Esophagus (tissue), 2 donors: ENCODE data around the gene ZFP1. TPM values are rescaled to one million over a fixed set of nuclear protein-coding genes. Genes with fewer than 3 reads are reported as not detected.

Experiments used
- H3K27ac ChIP-seq, 2 donors: one replicate each; pipeline ENCODE4 v1.5.1; 2013; ENCODE audit warnings: low read depth in 2 of 2, mild to moderate bottlenecking in 2 of 2, inconsistent platforms in 1 of 2, low read length in 1 of 2, moderate library complexity in 1 of 2
- H3K27me3 ChIP-seq, 2 donors: one replicate each; pipeline ENCODE4 v1.6.1; 2013; ENCODE audit warnings: low read length in 2 of 2, control low read depth in 1 of 2, mild to moderate bottlenecking in 1 of 2; ENCODE audit not compliant: insufficient read depth in 2 of 2, control insufficient read depth in 1 of 2
- H3K36me3 ChIP-seq, 2 donors: one replicate each; pipeline ENCODE4 v1.6.1; 2013; ENCODE audit warnings: low read length in 1 of 2; ENCODE audit not compliant: control insufficient read depth in 2 of 2, insufficient read depth in 2 of 2
- H3K4me1 ChIP-seq, 2 donors: one replicate each; pipeline ENCODE4 v1.6.1; 2013; ENCODE audit warnings: low read length in 1 of 2; ENCODE audit not compliant: control insufficient read depth in 2 of 2, insufficient read depth in 2 of 2
- H3K4me3 ChIP-seq, 2 donors: one replicate each; pipeline ENCODE4 v1.5.1; 2013; ENCODE audit warnings: low read length in 2 of 2, mild to moderate bottlenecking in 2 of 2, low read depth in 1 of 2, moderate library complexity in 1 of 2
- H3K9me3 ChIP-seq, 2 donors: one replicate each; pipeline ENCODE4 v1.6.1; 2013; ENCODE audit warnings: mild to moderate bottlenecking in 2 of 2, low read depth in 1 of 2, low read length in 1 of 2, moderate library complexity in 1 of 2; ENCODE audit not compliant: control insufficient read depth in 2 of 2, insufficient read depth in 1 of 2
- WGBS, 2 donors: extraction: QIAGEN DNeasy Blood & Tissue Kit; methylation state at CpG; one replicate each; pipeline ENCODE4 v1.1.7; 2013; 5-methylcytosine and 5-hydroxymethylcytosine counted together
- polyA plus RNA-seq, 2 donors: library from polyadenylated mRNA; stranded (reverse); fragments of 200-250 nt; gene quantifications; one replicate each; pipeline ENCODE4 v1.2.3, GENCODE V29; 2013
- donor health status: healthy with polysubstance abuse.
- donor health status: Bipolar disorder and iron deficiency.

Gene ZFP1
- polyA plus RNA-seq, 2 donors: 2.5 TPM

- H3K4me3 ChIP-seq: no peak overlapping the region
- no peaks in the 10 kb centered on the region for H3K4me1 ChIP-seq
- WGBS, 2 donors: 78 to 79% methylated on average over 6 of the region's 6 CpGs
- H3K27me3 ChIP-seq: no peaks in the 10 kb centered on the region
- H3K36me3 ChIP-seq: no peaks in the 10 kb centered on the region
- H3K9me3 ChIP-seq: peaks cover 0 to 3% of the 10 kb centered on the region in 2 donors
- no peak overlapping the region for H3K27ac ChIP-seq
Measured at GRCh38 chr16:75143941-75144340, 4.4 kb upstream of the ZFP1 start.

GRCh38 chr16:75147968-75148310 lies 385 bp upstream of the ZFP1 start:
- Histone ChIP-seq H3K4me3 (peak overlapping the region in 1 of 2 donors; percentile 90), H3K36me3 (no peaks in the 10 kb centered on the region), H3K9me3 (peaks cover 0 to 7% of the 10 kb centered on the region in 2 donors), H3K27ac (peak overlapping the region in 1 of 2 donors; percentile 100), H3K27me3 (no peaks in the 10 kb centered on the region), H3K4me1 (no peaks in the 10 kb centered on the region)
- WGBS, 2 donors: 42 to 52% methylated on average over 3 of the region's 3 CpGs

GRCh38 chr16:75151798-75152197 lies 3.5 kb downstream of the ZFP1 start:
- H3K27ac ChIP-seq: no peak overlapping the region
- no peaks in the 10 kb centered on the region for H3K4me1 ChIP-seq
- WGBS, 2 donors: 50 to 74% methylated on average over 2 of the region's 2 CpGs
- H3K36me3 ChIP-seq: peaks cover 0 to 4% of the 10 kb centered on the region in 2 donors
- no peak overlapping the region for H3K4me3 ChIP-seq
- peaks cover 0 to 3% of the 10 kb centered on the region in 2 donors for H3K9me3 ChIP-seq
- H3K27me3 ChIP-seq: no peaks in the 10 kb centered on the region

GRCh38 chr16:75152635-75153034 lies 4.3 kb downstream of the ZFP1 start:
- H3K36me3 ChIP-seq: peaks cover 0 to 4% of the 10 kb centered on the region in 2 donors
- no peaks in the 10 kb centered on the region for H3K27me3 ChIP-seq
- peaks cover 0 to 3% of the 10 kb centered on the region in 2 donors for H3K9me3 ChIP-seq
- no peak overlapping the region for H3K4me3 ChIP-seq
- H3K4me1 ChIP-seq: no peaks in the 10 kb centered on the region
- H3K27ac ChIP-seq: no peak overlapping the region

GRCh38 chr16:75160386-75160785 lies 12.1 kb downstream of the ZFP1 start:
- Histone ChIP-seq H3K27ac (no peak overlapping the region), H3K36me3 (peaks cover 3 to 7% of the 10 kb centered on the region in 2 donors), H3K4me3 (no peak overlapping the region), H3K9me3 (peaks cover 0 to 3% of the 10 kb centered on the region in 2 donors), H3K4me1 (no peaks in the 10 kb centered on the region), H3K27me3 (peaks cover 0 to 2% of the 10 kb centered on the region in 2 donors)
- WGBS, 2 donors: 87 to 100% methylated on average over 1 of the region's 1 CpG

- Histone ChIP-seq H3K36me3 (peaks cover 13 to 20% of the 10 kb centered on the region in 2 donors), H3K27ac (no peak overlapping the region), H3K27me3 (no peaks in the 10 kb centered on the region), H3K9me3 (peaks cover 9 to 24% of the 10 kb centered on the region in 2 donors), H3K4me3 (no peak overlapping the region), H3K4me1 (no peaks in the 10 kb centered on the region)
- 94 to 98% methylated on average over 10 of the region's 10 CpGs for WGBS, 2 donors
Measured at GRCh38 chr16:75169899-75170405, 21.6 kb downstream of the ZFP1 start.

GRCh38 chr16:75172578-75172977 lies 24.3 kb downstream of the ZFP1 start:
- H3K4me3 ChIP-seq: no peak overlapping the region
- H3K4me1 ChIP-seq: no peaks in the 10 kb centered on the region
- no peak overlapping the region for H3K27ac ChIP-seq
- WGBS, 2 donors: 97 to 98% methylated on average over 4 of the region's 4 CpGs
- peaks cover 11 to 18% of the 10 kb centered on the region in 2 donors for H3K36me3 ChIP-seq
- H3K9me3 ChIP-seq: peaks cover 12 to 30% of the 10 kb centered on the region in 2 donors
- H3K27me3 ChIP-seq: no peaks in the 10 kb centered on the region

- Histone ChIP-seq H3K27me3 (no peaks in the 10 kb centered on the region), H3K9me3 (peaks cover 10 to 18% of the 10 kb centered on the region in 2 donors), H3K4me3 (no peak overlapping the region), H3K4me1 (no peaks in the 10 kb centered on the region), H3K27ac (no peak overlapping the region), H3K36me3 (peaks cover 1 to 4% of the 10 kb centered on the region in 2 donors)
- WGBS, 2 donors: 97% methylated on average over 3 of the region's 3 CpGs
Measured at GRCh38 chr16:75175074-75175473, 26.8 kb downstream of the ZFP1 start.

- Histone ChIP-seq H3K4me1 (no peaks in the 10 kb centered on the region), H3K9me3 (peaks cover 9 to 17% of the 10 kb centered on the region in 2 donors), H3K27me3 (no peaks in the 10 kb centered on the region), H3K4me3 (no peak overlapping the region), H3K36me3 (peaks cover 0 to 3% of the 10 kb centered on the region in 2 donors), H3K27ac (no peak overlapping the region)
- 93 to 98% methylated on average over 2 of the region's 2 CpGs for WGBS, 2 donors
Measured at GRCh38 chr16:75176926-75177325, 28.6 kb downstream of the ZFP1 start.

- H3K9me3 ChIP-seq: peaks cover 6 to 12% of the 10 kb centered on the region in 2 donors
- H3K27me3 ChIP-seq: no peaks in the 10 kb centered on the region
- 89 to 96% methylated on average over 6 of the region's 6 CpGs for WGBS, 2 donors
- no peak overlapping the region for H3K4me3 ChIP-seq
- no peak overlapping the region for H3K27ac ChIP-seq
- no peaks in the 10 kb centered on the region for H3K4me1 ChIP-seq
- no peaks in the 10 kb centered on the region for H3K36me3 ChIP-seq
Measured at GRCh38 chr16:75179208-75179607, 30.9 kb downstream of the ZFP1 start.
